Progenitor cell of endocrine pancreas (in vitro differentiated cells): Measurements from ENCODE around the gene PI16. TPM values are rescaled to one million over a fixed set of nuclear protein-coding genes. Genes with fewer than 3 reads are reported as not detected.

Source experiments
- DNase-seq: peaks from one replicate; pipeline ENCODE4 v3.0.0; 2021; ENCODE audit warnings: low spot score; ENCODE audit not compliant: unreplicated experiment
- H3K27ac Mint-ChIP-seq: 2 replicates; pipeline ENCODE4 v1.8.0; 2021; ENCODE audit warnings: mild to moderate bottlenecking, moderate library complexity, mixed read lengths
- H3K27me3 Mint-ChIP-seq: 2 replicates; pipeline ENCODE4 v1.8.0; 2021; ENCODE audit warnings: mixed read lengths
- H3K36me3 Mint-ChIP-seq: 2 replicates; pipeline ENCODE4 v1.8.0; 2022; ENCODE audit warnings: mixed read lengths; ENCODE audit not compliant: insufficient read depth
- H3K4me1 Mint-ChIP-seq: 2 replicates; pipeline ENCODE4 v1.8.0; 2021; ENCODE audit warnings: low read depth, mixed read lengths
- H3K4me3 Mint-ChIP-seq: 2 replicates; pipeline ENCODE4 v1.8.0; 2021; ENCODE audit warnings: low read depth, mild to moderate bottlenecking, moderate library complexity, mixed read lengths
- H3K9me3 Mint-ChIP-seq: 2 replicates; pipeline ENCODE4 v1.8.0; 2021; ENCODE audit warnings: low read depth, mixed read lengths
- total RNA-seq: library from RNA; stranded (reverse); gene quantifications from 2 replicates; pipeline ENCODE4 v1.2.1, GENCODE V29; 2021
- TF ChIP-seq, protein P1 (sequence below): fragments of 200-600 bp; sonication (generic); IDR thresholded peaks from one replicate; pipeline ENCODE4 v1.5.0; 2021; ENCODE audit warnings: antibody characterized with exemption, mild to moderate bottlenecking; ENCODE audit not compliant: unreplicated experiment

The PI16 gene
- total RNA-seq, 1 donor from 2014 or later = not detected

DNA sequence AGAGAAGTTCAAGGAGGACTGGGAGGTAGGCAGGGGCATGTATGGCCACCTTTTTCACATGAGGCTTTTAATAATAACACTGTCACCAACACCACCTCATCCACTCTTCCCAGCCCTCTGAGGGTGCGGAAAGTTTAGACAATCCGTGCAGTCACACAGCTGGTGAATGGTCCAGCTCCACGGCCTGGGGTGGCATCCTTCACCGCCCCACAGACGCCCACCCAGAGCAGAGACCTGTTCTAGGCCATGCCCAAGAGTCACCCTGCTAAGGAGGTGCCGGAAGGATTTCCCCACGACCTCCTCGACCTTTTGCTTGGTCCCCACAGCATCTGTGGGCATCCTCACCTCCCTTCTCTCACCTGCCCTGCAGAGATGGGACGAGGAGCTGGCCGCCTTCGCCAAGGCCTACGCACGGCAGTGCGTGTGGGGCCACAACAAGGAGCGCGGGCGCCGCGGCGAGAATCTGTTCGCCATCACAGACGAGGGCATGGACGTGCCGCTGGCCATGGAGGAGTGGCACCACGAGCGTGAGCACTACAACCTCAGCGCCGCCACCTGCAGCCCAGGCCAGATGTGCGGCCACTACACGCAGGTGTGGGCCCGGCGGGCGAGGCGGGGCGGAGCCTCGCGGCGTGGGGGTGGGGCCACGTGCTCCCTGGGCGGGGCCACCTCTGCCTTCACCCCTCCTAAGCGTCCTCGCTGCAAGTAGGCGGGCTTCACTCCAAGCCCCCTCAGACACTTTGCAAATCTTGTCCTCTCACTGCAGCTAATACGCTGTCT is 4.4 kb downstream of the PI16 start:
- Mint-ChIP-seq H3K36me3 (no peaks in the 10 kb centered on the region), H3K27me3 (no peaks in the 10 kb centered on the region)
- DNase-seq = no peak

DNA sequence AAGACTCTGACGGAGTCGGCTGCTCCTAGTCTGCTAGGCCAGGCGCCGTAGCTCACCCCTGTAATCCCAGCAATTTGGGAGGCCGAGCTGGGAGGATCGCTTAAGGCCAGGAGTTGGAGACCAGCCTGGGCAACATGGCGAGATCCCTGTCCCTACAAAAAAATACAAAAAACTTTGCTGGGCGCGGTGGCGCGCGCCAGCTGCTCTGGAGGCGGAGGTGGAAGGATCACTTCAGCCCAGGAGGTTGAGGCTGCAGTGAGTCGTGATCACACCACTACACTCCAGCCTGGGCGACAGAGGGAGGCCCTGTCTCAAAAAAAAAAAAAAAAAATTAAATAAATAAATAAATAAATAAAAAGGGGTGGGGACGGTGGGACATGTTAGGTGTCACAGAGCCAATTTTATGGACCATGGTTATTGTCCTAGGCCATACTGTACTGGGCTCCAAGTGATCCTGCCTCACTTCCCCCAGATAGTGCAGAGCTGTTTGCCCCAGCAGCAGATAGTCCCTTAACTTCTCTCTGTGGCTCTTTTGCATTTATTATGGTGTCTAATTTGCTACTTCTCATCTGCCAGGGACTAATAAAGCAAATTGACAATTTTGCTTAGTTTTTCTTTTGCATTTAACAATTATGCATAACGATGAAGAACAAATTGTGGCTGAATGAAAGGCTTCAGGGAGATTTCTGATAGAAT is 5.2 kb downstream of the PI16 start:
- Mint-ChIP-seq H3K27me3 (no peaks in the 10 kb centered on the region), H3K36me3 (no peaks in the 10 kb centered on the region), H3K27ac (no peak overlapping the region), H3K4me1 (peaks cover 3% of the 10 kb centered on the region), H3K9me3 (no peaks in the 10 kb centered on the region), H3K4me3 (no peak overlapping the region)
- TF ChIP-seq, protein P1, sequence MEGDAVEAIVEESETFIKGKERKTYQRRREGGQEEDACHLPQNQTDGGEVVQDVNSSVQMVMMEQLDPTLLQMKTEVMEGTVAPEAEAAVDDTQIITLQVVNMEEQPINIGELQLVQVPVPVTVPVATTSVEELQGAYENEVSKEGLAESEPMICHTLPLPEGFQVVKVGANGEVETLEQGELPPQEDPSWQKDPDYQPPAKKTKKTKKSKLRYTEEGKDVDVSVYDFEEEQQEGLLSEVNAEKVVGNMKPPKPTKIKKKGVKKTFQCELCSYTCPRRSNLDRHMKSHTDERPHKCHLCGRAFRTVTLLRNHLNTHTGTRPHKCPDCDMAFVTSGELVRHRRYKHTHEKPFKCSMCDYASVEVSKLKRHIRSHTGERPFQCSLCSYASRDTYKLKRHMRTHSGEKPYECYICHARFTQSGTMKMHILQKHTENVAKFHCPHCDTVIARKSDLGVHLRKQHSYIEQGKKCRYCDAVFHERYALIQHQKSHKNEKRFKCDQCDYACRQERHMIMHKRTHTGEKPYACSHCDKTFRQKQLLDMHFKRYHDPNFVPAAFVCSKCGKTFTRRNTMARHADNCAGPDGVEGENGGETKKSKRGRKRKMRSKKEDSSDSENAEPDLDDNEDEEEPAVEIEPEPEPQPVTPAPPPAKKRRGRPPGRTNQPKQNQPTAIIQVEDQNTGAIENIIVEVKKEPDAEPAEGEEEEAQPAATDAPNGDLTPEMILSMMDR = no peak
- DNase-seq = no peak

More for the DNA sequence above, 4.4 kb downstream of the PI16 start:
- TF ChIP-seq, protein P1 = no peak
- Mint-ChIP-seq H3K4me1 (peaks cover 3% of the 10 kb centered on the region), H3K9me3 (no peaks in the 10 kb centered on the region), H3K4me3 (no peak overlapping the region), H3K27ac (no peak overlapping the region)

DNA sequence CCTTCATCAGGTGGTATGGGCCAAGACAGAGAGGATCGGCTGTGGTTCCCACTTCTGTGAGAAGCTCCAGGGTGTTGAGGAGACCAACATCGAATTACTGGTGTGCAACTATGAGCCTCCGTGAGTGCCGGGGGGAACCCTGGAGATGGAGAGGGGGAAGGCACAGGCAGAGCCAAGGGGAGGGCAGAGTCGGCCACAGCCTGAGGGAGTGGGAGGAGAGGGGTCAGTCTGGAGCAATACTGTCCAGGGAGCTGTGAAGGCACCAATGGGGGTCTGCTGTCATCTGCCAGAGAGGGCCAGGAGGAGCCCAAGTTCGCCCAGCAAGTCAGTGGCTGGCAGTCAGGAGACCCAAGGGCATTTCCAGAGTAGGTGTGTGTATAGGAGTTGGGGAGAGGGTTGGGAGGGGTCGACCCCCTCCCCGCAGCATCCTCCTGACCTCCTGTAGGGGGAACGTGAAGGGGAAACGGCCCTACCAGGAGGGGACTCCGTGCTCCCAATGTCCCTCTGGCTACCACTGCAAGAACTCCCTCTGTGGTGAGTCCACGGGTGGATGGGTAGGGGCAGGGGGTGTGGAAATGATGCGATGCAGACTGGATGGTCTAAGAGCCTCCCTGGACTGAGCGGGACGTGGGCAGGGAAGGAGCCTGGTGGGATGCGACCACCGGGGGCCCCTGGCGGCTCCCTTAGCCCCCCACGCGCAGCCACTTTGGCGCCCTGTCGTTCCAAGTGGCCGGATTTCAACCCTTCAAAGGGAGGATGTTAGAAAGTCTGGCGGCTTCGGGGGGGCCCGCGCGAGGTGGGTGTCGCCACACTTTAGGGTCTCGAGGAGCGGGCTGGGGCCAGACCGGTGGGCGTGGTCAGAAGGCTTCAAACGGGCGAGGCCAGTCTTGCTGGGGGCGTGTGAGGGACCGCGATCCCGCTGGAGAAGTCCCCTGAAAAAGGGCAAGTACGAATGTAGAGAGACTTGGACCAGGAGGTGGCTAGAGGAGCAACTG is 7.2 kb downstream of the PI16 start:
- no peak overlapping the region for H3K4me3 Mint-ChIP-seq
- H3K27me3 Mint-ChIP-seq = no peaks in the 10 kb centered on the region
- peaks cover 3% of the 10 kb centered on the region for H3K4me1 Mint-ChIP-seq
- H3K9me3 Mint-ChIP-seq = no peaks in the 10 kb centered on the region
- H3K36me3 Mint-ChIP-seq = peaks cover 3% of the 10 kb centered on the region
- TF ChIP-seq, protein P1 = no peak
- no peak overlapping the region for H3K27ac Mint-ChIP-seq
- DNase-seq = no peak

DNA sequence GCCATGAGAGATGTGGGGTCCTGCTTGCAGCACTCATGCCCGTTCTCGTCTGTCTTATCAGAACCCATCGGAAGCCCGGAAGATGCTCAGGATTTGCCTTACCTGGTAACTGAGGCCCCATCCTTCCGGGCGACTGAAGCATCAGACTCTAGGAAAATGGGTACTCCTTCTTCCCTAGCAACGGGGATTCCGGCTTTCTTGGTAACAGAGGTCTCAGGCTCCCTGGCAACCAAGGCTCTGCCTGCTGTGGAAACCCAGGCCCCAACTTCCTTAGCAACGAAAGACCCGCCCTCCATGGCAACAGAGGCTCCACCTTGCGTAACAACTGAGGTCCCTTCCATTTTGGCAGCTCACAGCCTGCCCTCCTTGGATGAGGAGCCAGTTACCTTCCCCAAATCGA is 8.3 kb downstream of the PI16 start:
- no peaks in the 10 kb centered on the region for H3K9me3 Mint-ChIP-seq
- TF ChIP-seq, protein P1 = no peak
- H3K27ac Mint-ChIP-seq = peak overlapping the region; percentile 37
- no peak for DNase-seq
- peaks cover 3% of the 10 kb centered on the region for H3K4me1 Mint-ChIP-seq
- peaks cover 3% of the 10 kb centered on the region for H3K36me3 Mint-ChIP-seq
- no peak overlapping the region for H3K4me3 Mint-ChIP-seq
- H3K27me3 Mint-ChIP-seq = no peaks in the 10 kb centered on the region
